Choroid plexus epithelial cell (primary cell): ENCODE data around the gene GRK4.
"Not testable (repeated sequence)": the region's sequence is repeated elsewhere in the genome, so short reads cannot be mapped to it uniquely, and the experiment has no call there.

ENCODE experiments used
- DNase-seq: peaks from one replicate; pipeline ENCODE4 v3.0.0-alpha.2; 2010; ENCODE audit warnings: low read depth
- H3K4me3 ChIP-seq: 2 replicates; pipeline ENCODE4 v1.5.1; 2011; ENCODE audit warnings: low read depth, mild to moderate bottlenecking, control low read depth, low read length, moderate library complexity
- TF ChIP-seq, protein P1 (sequence below): conservative IDR thresholded peaks from 2 replicates; pipeline ENCODE4 v1.5.1; 2011; ENCODE audit warnings: low read depth, mild to moderate bottlenecking, control low read depth, inconsistent platforms, low read length, moderate library complexity

The GRK4 gene

DNA sequence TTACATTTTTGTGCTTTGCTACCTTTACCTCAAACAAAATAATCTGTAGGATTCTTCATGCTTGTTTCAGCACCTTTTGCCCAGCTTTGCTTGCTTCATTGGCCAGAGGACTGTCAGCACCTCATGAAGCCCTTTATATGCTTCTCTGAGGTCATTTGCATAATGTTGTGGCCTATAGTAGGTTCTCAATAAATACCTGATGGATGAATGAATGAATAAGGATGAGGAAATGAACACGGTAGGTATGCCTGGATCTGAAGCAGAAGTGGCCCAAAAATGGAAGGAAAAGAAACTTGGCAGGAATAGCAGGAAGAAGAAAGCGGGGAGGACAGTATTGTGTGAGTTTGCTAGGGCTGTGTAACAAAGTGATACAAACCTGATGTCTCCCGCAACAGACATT is 7.9 kb downstream of the GRK4 start:
- H3K4me3 ChIP-seq: no peak overlapping the region
- TF ChIP-seq, protein P1, sequence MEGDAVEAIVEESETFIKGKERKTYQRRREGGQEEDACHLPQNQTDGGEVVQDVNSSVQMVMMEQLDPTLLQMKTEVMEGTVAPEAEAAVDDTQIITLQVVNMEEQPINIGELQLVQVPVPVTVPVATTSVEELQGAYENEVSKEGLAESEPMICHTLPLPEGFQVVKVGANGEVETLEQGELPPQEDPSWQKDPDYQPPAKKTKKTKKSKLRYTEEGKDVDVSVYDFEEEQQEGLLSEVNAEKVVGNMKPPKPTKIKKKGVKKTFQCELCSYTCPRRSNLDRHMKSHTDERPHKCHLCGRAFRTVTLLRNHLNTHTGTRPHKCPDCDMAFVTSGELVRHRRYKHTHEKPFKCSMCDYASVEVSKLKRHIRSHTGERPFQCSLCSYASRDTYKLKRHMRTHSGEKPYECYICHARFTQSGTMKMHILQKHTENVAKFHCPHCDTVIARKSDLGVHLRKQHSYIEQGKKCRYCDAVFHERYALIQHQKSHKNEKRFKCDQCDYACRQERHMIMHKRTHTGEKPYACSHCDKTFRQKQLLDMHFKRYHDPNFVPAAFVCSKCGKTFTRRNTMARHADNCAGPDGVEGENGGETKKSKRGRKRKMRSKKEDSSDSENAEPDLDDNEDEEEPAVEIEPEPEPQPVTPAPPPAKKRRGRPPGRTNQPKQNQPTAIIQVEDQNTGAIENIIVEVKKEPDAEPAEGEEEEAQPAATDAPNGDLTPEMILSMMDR: no peak
- no peak for DNase-seq

DNA sequence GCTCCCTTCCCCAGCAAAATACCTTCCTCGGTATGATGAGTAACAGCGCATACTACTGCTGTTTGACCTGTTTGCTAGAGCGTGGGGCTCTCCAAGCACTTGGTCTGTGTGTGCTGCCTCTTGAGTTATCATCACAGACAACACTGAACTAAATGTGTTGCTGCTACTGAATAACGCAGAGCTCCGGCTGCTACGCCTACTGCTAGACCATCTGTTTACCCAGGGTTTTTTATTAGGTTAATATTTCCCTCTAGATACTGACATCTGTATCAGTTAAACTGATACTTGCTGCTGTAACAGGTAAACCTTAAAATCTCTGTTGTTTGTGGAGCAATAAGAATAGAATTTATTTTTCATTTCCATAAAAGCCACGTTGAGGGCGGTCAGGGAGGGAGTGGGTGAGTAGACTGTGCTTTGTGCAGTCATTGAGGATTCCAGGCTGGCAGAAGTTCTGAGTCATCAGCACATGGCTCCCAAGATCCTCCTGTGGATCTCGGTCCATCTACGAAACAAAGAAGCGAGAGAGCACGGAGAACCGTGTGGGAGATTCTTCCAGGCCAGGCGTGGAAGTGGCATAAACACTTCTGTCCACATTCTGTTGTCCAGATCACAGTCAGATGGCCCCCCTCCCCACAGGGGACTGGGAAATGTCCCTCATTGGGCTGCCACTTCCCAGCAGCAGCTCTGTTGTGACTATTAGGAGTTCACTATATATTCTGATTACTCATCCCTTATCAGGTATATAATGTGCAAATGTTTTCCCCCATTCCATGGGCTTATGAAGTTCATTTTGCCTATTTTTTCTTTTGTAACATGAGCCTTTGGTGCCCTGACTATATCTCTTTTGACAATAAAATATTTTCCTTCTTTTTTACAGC is 14.1 kb downstream of the GRK4 start:
- peak; percentile 53 for DNase-seq
- TF ChIP-seq, protein P1: no peak
- no peak overlapping the region for H3K4me3 ChIP-seq

DNA sequence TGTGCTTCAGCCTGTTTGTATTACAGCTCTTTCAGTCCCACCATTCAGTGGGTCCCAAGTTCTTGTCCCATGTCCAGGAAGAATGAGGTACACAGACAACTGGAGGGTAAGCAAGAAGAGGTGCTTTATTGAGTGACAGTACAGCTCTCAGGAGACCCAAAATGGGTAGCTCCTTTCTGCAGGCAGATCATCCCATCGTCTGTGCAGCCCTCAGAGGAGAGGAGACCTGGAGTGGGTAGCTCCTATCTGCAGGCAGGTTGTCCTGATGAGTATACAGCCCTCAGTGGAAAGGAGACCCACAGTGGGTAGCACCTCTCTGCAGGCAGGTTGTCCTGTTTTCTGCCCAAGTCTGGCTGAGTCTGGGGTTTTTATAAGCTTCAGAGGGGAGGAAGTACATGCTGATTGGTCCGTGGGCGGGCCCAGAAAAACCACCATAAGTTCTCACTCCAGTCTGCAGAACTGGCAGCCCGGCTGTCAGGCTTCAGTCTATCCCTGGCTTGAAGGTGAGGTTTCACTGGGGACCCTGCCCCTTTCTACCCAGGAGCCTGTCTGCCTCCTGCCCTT is 18.0 kb downstream of the GRK4 start:
- no peak overlapping the region for H3K4me3 ChIP-seq
- TF ChIP-seq, protein P1: no peak
- no peak for DNase-seq

DNA sequence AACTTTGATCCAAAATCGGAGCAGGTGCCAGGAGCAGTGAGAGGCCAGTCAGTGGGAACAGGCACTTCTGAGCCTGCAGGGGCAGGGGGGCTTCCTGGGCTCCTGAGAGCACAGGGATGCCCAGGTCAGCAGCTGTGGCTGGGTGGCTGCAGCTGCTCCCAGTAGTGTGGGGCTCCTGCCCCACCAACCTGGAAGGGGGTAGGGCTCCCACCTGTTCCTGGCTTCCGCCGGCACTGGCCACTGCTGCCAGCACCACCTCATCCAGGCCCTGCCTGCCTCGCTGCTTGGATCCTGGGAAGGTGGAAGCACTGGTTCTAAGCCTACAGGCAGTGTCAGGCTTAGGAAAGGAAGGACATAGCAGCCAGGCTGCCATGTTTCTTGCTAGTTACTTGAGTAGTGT is 18.6 kb downstream of the GRK4 start:
- no peak overlapping the region for H3K4me3 ChIP-seq
- TF ChIP-seq, protein P1: no peak

DNA sequence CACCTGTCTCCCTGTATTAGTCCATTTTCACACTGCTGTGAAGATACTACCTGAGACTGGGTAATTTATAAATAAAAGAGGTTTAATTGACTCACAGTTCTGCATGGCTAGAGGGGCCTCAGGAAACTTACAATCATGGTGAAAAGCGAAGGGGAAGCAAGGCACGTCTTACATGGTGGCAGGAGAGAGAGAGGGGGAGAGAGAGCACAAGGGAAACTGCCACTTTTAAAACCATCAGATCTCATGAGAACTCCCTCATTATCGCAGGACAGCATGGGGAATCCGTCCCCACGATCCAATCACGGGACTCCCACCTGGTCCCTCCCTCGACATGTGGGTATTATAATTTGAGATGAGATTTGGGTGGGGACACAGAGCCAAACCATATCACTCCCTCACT is 20.3 kb downstream of the GRK4 start:
- not testable (repeated sequence) for H3K4me3 ChIP-seq, DNase-seq

More for the DNA sequence above, 18.6 kb downstream of the GRK4 start:
- DNase-seq: no peak

DNA sequence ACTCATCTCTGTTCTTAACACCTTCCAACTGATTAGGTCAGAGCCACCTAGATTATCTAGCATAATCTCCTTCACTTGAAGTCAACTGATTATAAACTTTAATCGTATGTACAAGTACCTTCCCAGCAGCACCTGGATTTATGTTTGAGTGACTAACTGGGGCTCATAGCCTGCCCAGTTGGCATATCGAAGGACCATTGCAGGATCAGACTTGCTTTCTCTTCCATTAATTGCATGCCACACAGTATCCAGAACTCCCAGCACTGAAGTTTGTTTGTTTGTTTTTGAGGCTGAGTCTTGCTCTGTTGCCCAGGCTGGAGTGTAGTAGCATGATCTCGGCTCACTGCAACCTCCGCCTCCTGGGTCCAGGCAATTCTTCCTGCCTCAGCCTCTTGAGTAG is 27.9 kb downstream of the GRK4 start:
- H3K4me3 ChIP-seq: no peak overlapping the region
- DNase-seq: no peak
- TF ChIP-seq, protein P1: no peak

DNA sequence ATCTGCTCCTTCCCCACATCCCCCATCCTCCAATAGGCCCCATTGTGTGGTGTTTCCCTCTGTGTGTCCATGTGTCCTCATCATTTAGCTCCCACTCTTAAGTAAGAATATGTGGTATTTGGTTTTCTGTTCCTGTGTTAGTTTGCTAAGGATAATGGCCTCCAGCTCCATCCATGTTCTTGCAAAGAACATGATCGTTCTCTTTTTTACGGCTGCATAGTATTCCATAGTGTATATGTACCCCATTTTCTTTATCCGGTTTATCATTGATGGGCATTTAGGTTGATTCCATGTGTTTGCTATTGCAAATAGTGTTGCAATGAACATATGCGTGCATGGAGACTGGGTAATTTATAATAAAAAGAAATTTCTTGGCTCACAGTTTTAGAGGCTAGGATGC is 31.5 kb downstream of the GRK4 start:
- TF ChIP-seq, protein P1: no peak
- no peak for DNase-seq
- H3K4me3 ChIP-seq: no peak overlapping the region
